HG03439 (cell line): ENCODE measurements around the gene EXOSC2.
A peak's percentile ranks its signal among the peaks of the same experiment; 100 is the strongest.

Experiments
- ATAC-seq: cut with Tn5 transposase; IDR thresholded peaks from one replicate; pipeline ENCODE4 v1.9.1; 2021; ENCODE audit warnings: mild to moderate bottlenecking, moderate library complexity; ENCODE audit not compliant: unreplicated experiment

The EXOSC2 gene, protein sequence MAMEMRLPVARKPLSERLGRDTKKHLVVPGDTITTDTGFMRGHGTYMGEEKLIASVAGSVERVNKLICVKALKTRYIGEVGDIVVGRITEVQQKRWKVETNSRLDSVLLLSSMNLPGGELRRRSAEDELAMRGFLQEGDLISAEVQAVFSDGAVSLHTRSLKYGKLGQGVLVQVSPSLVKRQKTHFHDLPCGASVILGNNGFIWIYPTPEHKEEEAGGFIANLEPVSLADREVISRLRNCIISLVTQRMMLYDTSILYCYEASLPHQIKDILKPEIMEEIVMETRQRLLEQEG

DNA sequence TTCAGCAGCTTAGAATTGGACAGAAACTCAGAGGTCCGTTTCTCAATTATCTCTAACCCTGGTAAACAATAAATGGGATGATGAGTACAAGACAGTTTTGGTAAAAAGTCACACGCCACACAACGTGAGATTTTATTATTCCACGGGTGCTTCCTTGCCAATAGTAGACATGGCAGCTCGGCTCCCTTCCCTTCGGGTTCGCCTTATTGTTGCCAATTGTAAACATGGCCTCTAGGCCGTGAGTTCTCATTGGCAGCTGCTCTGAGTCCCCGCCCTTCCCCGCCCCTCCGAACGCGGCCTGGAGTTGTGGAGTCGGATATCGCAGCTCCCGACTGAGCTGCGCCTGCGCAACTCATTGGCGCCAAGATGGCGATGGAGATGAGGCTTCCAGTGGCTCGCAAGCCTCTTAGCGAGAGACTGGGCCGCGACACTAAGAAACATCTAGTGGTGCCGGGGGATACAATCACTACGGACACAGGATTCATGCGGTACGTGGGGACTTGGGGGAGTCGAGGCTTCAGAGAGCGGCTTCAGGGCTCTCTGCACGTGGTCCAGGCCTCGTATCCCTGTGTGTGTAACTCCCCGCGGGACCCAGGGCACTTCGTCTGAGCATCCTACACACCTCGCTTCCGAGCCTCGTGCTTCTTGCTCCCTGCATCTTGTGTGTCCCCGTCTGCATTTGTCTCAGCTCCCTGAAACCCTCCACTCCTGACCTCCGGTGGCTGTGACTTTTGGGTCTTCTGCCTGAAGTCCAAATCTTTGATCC, at the start of gene EXOSC2:
Gene EXOSC2, plus strand, starts transcription at position 355 of the 766 bp plus-strand sequence. Its CDS starts 12 bp downstream, at position 367.
- peak; percentile 76 for ATAC-seq

DNA sequence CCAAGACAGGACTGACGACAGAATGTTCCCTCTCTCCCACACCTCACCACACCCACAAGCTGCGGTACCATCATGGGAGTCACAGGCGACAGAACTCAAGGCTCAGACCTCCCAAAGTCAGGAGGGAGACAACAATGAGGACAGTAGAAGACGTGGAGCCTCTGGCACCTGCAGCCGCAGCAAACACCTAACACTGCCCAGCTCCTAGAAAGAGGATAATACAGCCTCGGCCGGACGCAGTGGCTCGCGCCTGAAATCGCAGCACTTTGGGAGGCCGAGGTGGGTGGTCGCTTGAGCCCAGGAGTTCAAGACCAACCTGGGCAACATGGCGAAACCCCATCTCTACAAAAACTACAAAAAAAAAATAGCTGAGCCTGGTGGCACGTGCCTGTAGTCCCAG, 42.4 kb upstream of the EXOSC2 start:
- no peak for ATAC-seq

DNA sequence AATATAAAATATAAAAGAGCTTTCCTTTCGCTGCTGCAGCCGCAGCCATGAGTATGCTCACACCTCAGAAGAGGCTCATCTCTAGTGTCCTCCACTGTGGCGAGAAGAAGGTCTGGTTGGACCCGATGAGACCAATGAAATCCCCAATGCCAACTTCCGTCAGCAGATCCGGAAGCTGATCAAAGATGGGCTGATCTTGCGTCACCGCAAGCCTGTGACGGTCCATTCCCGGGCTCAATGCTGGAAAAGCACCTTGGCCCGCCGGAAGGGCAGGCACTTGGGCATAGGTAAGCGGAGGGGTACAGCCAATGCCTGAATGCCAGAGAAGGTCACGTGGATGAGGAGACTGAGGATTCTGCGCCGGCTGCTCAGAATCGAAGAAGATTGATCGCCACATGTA, 41.8 kb upstream of the EXOSC2 start:
- no peak for ATAC-seq

DNA sequence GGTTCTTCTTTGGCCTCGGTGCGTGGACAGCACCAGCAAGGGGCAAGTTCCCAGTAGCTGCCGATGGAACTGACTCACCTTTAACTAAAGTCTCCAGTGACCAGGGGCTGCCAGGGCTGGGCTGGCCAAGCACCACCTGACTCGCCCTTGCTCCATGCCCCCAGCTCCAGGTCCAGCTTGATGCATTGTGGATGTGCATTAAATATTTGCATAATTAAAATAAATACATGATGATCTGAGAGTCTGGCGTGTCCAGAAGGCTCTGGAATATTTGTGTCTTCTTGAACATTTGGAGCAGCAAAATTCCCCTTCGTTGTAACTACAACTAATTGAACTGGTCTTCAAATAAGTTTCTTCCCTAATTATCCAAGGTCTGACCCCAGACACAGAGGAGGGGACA, 38.7 kb upstream of the EXOSC2 start:
- ATAC-seq: no peak

DNA sequence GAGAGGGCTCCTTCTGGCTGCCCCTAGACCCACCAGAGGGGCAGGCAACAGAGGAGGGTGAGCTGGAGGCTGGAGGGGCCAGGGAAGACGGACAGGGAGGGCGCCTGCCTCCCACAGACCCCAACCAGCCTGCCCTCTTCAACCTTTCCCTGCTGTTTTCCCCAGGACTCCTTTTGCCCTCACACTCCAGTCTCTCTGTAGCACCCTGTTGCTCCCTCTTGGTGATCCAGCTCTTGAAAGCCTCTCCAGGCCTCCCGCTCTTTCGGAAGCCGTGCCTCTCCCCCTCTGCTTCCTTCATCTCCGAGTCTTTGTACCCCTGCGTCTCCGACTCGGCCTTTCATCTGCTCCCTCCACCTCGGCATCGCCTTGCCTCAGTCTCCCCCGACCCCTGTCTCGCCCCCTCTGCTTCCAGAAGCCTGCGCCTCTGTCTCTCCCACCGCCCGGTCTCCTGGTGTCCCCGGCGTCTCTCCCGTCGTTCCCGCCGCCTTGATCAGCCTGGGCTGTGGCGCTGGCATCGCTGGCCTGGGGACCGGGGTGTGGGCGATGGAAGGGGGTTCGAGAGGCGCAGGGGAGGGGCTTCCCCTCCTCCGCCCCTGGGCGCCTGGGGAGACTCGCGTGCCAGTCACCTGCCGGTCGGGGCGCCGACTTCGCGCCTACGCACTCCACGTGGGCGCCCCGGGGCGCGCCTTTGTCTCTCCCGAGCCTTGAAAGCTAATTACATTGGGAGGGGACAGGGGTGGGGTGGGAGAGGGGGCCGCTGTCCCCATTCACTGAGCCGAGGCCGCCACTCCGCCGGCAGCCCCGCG, 34.5 kb upstream of the EXOSC2 start:
- no peak for ATAC-seq

DNA sequence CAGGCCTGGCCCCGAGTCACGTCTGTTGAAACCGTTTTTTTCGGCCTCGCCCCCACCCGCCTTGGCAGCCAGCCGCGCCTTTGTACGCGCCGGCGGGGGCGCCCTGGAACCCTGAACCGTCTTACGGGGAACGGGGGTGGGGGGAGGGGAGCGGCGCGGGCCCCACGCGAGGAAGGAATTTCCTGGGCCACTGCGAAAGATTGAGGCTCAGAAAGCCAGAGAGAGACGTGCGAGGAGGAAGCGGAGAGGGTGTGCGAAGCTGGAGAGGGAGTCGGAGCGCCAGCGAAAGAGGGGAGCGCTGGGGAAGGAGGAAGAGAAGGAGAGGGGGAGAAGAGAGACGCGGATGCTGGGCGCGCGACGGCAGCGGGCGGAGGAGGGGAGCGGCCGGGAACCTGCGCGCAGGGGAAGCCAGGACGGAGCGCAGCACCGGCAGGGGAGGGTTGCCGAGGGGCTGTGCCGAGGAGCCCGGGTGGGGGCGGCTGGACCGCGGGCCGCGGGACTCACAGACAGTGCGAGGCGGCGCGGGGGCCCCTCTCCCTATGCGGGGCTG, 33.8 kb upstream of the EXOSC2 start:
- no peak for ATAC-seq

DNA sequence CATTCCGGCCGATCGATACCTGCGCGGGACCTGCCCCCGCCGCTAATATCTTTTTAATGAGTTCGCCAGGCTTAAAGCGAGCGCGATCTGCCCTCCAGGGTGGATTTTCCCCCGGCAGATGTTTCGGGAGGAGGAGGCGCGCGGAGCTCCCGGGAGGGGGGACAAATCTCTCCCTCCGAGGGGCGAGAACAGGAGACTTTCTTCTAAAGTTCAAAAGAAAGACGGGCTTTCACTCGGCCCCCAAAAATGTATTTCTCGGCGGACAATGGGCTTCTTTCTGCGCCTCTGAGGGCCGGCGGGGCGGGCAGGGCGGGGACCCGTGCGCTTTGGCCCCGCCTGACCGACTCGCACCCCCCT, 33.3 kb upstream of the EXOSC2 start:
- no peak for ATAC-seq

DNA sequence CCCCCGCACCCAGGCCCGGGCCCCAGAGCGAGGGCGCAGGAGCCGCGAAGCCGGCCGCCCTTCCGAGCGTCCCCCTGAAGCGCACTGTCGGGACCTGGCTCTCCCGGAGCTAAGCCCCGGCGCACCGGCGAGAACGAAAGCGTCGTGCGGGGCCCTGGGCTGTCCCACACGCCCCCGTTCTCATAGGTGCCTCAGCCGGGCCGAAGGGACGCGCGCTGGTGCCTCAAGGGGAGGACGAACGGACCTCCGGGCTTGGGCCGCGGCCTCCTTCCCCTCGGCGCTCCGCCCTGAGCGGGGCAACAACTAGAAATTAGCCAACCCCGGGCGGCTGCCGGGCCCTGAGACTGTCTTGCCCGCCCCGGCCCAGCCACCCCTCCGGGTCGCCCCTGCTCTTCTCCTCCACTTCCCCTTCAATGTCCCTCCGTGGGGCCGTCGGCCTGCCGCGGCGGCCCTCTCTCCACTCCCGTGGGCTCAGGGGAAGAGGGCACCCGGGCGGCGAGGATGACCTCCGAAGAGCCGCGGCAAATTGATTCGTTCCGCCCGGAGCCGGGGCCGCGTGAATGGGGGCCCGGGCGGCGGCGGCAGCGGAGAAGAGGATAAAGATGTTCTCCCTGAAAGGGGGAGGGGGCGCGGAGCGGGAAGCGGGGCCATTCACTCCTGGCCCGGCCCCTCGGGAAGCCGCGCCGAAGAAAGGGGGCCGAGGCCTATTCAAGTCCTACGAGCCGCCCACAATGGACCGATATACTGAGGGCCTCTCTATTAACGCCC, 32.7 kb upstream of the EXOSC2 start:
- ATAC-seq: no peak

DNA sequence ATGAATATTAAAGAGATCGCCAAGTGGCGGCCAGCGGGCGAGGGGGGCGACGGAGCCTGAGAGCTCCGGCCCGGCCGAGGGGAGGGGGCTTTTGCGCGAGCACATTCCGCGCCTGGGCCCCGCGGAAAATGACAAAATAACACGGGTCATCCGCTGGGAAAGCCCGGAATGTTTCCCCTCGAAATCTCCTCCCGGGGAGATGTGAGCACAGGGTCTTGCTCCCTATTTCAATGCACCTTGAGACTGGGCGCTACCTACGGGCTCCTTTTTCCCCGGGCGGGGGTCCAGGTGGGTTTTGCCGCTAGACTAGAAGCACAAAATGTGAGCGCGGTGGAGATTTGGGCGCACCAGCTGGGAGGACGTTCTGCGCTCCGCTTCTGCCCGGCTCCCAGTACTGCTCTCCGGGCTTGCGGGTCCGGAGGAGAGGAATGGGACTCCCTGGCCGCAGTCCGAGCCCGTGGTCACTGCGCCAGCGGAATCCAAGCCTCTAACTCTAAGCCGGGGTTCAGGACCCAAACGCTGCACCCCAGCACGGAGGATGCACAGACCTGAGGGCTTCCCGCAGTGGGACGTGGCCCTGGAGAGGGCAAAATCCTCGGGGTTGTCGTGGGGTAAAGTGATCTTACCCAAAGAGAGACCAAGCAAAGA, 32.0 kb upstream of the EXOSC2 start:
- ATAC-seq: no peak

DNA sequence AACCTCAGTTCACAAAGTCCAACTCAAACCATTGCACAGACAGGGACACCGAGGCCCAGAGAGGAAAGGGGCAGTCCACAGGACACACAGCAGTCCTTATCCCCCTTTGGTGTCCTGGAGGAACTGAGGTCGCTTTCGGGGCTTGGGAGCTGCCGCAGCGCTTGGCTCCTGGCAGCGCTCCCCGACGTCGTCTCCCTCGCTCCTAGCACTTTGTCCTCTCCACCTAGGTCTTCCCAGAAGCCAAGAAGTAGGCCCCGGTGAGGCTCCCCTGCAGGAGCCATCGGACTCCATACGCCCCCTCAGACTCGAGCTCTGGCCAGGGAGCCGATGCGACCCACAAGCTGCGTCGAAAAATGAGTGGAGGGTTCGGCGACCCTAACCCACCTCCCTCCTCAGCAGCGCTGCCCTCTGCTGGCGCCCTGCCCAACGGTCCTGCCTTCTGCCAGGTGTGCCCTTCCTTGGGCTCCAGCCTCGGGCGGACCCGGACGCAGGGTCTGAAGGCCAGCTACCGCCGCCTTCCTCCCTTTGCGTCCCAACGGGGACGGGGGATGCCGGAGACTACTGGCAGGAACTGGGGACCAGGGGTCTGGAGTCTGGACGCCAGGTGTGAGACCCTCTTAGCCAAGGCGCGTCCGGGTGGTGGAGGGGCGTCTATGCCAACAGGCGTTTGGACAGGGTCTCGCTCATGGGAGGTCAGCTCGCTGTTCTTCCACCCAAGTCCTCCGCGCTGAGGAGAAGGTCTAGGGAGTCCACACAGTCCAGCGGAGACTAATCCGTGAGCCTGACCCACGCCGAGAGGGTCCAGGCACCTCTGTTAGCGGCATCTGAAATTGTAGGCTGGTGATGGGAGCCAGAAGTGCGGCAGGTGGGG, 31.2 kb upstream of the EXOSC2 start:
- ATAC-seq: no peak

DNA sequence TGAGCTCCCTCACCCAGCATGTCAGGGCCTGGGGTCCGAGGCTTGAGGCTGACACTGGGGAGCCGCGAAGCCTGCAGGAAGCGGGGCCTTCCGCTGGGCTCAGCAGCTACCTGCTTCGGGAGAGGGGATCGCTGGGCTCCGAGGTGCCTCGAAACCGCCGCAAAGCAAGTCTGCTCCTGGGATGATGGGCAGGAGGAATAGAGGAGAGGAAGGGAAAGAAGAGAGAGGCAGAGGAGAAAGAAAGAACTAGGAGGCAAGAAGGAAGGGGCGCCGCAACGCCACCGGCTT, 30.7 kb upstream of the EXOSC2 start:
- no peak for ATAC-seq

DNA sequence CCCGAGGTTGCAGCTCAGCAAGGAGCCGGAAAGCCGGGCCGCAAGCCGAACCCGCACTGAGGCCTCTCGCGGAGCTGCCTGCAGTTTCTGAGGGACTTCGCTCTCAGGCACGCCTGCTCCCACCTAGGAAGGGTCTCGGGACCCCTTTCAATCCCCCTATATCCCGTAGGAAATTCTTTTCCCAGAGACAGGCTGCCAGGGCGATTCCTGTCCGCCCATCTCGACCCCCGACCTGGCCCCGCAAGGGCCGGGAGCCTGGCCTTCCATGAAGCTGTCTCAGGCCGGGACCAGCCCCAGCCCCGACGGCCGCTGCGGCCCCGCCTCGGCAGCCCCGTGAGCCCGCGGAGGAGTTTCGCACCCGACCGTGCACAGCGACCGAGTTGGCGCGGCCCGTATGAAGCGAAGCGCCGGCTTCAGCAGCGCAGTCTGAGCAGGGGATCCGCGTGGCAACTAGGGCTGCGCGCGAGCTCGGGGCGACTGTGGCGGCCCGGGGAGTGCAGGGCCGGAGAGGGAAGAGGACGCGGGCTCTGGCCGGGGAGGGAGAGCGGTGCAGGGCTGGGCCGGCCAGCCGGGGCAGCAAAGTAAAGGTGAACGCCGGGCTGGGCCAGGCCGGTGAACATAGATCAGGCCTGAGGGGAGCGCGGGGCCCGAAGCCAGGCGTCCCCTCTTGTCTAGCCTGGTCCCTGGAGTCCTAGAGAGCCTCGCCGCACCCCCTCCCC, 30.2 kb upstream of the EXOSC2 start:
- no peak for ATAC-seq

DNA sequence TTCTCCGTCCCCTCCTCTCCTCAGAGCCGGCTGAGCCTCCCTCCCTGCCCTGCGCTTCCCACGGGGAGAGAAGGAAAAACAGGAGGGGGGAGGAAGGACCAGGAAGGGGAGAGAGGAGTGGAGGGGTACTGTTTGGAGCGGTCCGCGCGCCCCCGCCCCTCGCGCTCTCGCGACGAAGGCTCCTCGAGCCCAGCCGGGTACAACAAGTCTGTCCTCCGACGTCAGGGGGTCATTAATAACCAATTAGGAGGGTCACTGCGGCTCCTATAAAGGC, 29.7 kb upstream of the EXOSC2 start:
- no peak for ATAC-seq

DNA sequence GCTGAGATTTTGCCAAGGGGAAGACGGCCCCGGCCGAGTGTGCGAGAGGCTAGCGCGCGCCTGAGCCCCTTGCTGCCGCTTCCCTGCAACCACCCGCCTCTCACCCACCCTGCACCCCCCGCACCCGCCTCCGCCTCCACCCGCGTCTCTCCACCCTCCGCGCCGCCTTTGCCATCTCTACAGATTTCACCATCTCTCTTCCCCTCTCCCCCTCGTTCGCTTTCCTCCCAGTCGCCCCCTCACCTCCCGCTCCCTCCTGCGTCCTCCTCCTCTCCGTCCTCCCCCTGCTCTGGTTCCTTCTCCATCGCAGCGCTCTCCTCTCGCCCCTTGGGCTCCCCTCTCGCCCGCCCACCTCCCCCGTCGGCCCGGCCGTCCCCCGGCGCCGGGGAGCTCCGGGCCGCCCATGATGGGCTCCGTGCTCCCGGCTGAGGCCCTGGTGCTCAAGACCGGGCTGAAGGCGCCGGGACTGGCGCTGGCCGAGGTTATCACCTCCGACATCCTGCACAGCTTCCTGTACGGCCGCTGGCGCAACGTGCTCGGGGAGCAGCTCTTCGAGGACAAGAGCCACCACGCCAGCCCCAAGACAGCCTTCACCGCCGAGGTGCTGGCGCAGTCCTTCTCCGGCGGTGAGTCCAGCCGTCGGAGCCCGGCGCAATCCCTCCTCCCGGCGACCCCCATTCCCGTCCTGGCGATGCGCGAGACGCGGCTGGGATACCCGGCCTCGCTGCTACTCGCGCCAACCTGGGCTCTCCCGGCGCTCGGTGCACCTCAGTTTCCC, 29.1 kb upstream of the EXOSC2 start, which contains the start of gene PRDM12:
Gene PRDM12, plus strand, starts transcription at position 344 of the 778 bp plus-strand sequence. Its CDS starts 60 bp downstream, at position 404.
- no peak for ATAC-seq

DNA sequence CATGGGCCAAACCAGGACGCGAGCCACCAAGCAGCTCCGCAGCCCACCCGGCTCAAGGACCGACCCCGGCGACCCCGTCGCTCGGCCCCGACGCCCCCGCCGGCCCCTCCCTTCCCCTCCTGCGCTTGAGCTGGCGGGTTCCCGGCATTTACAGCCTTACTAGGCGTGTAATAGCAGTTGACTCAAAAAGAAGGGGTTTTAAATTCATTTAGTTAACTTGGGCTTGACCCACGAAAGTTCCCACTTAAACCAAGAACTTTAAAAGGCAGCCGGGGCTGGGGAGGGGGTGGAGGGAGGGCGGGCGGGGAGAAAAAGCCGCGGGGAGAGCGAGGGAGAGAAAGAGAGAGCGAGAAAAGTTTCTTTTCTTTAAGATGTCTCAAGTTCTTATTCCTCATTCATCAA, 28.6 kb upstream of the EXOSC2 start:
- ATAC-seq: no peak

DNA sequence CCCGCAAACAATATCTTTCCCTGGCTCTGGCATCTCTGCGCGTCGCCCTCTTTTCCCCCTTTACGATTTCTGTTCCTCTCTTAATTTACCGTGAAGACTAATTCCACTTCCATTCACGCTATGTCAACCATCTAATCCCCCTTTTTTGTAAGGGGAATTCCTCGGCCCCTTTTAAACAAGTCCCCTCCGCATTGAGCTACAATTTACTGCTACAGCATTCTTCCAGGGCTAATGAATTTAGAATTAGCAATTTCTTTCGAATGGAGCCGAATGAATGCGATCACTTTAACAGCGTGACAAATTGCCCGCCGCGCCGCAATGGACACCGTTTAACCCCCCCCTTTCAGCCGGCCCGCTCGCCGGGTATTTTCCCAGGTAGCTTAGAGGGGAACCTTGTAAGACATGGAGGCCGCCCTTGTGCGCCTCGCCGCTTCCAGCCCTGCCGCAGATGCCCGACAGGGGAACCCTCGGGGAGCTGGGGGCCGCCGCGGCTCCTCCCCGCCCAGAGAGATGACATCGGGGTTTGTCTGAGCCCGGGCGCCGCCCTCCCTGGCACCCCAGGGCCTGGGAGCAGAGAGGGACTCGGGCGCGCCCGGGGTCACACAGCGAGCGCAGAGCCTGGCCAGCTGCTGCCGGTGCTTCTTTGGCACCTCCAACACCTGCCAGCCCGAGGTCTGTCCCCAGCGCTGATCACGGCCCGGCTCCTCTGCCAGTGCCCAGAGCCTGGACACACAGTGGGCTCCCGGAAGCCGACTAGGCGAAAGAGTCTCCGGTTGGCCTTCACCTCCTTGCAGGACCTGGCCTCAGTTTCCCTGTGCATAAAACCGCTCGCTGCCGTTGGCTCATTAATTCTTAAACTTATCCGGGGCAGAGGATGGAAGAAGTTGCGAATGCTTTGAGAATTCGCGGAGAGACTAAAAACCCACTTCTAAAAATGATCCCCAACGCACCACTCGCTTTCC, 27.9 kb upstream of the EXOSC2 start:
- ATAC-seq: no peak
